PC-3 (cell line): Measurements from ENCODE around the gene PBX3.

ENCODE experiments used
- CTCF ChIP-seq: fragments of 300-600 bp; sonication (generic); conservative IDR thresholded peaks from 2 replicates; pipeline ENCODE4 v1.5.1; 2017; ENCODE audit warnings: antibody characterized with exemption, low read depth, mild to moderate bottlenecking, low read length
- EZH2 ChIP-seq: fragments of 300-600 bp; sonication (generic); IDR thresholded peaks from one replicate; pipeline ENCODE4 v1.6.1; 2017; ENCODE audit warnings: antibody characterized with exemption, mild to moderate bottlenecking, low read length; ENCODE audit not compliant: unreplicated experiment
- EZH2phosphoT487 ChIP-seq: fragments of 300-600 bp; sonication (generic); IDR thresholded peaks from 2 replicates; pipeline ENCODE4 v1.6.1; 2018; ENCODE audit warnings: mild to moderate bottlenecking, antibody characterized with exemption, low read length, borderline replicate concordance

GRCh38 chr9:125931211-125931610, 184.0 kb downstream of the PBX3 start:
- no peak for TF ChIP-seq EZH2phosphoT487
- no peak for TF ChIP-seq CTCF
- no peak for TF ChIP-seq EZH2
